ENCODE data around the gene GTPBP3. TPM values are rescaled to one million over a fixed set of nuclear protein-coding genes. Genes with fewer than 3 reads are reported as not detected.
A peak's percentile ranks its signal among the peaks of the same experiment; 100 is the strongest.

GTPBP3 gene
- total and polyA plus RNA-seq, 2 of the 13 experiments (the other 11 are each of a cell fraction or from before 2014, with no cell fraction given): 17.5 to 30.0 TPM

GRCh38 chr19:17390665-17391370 is 53.5 kb downstream of the GTPBP3 start (continued):
- TF ChIP-seq ZNF576 (CRISPR knock-in tag; IDR thresholded peaks at IDR 0.05) (no peak), TAF15 (IDR thresholded peaks at IDR 0.05; ENCODE audit: low read depth, low read length, poor library complexity, severe bottlenecking) (peak; percentile 70), NFYB (CRISPR knock-in tag; IDR thresholded peaks at IDR 0.05) (peak; percentile 82), GPBP1L1 (CRISPR knock-in tag; IDR thresholded peaks at IDR 0.05) (no peak), NCOR1 (IDR thresholded peaks at IDR 0.05; ENCODE audit: borderline replicate concordance, low read length) (no peak), CBX5 (CRISPR knock-in tag; IDR thresholded peaks at IDR 0.05; ENCODE audit: borderline replicate concordance) (no peak), MXD4 (CRISPR knock-in tag; IDR thresholded peaks at IDR 0.05) (peak; percentile 25; the same call in 1 of the 2 replicates), ZNF558 (CRISPR knock-in tag; IDR thresholded peaks at IDR 0.05; ENCODE audit: borderline replicate concordance) (no peak), ZUFSP (CRISPR knock-in tag; IDR thresholded peaks at IDR 0.05; ENCODE audit: borderline replicate concordance) (no peak), ETV5 (CRISPR knock-in tag; IDR thresholded peaks at IDR 0.05; ENCODE audit: borderline replicate concordance) (0 out of 2 replicates have a peak, but pooled peaks have one; percentile 15), PHF21A (CRISPR knock-in tag; IDR thresholded peaks at IDR 0.05) (peak; percentile 70), AGO2 (optimal IDR thresholded peaks at IDR 0.05; ENCODE audit: low read depth, low read length) (no peak), RFXAP (CRISPR knock-in tag; IDR thresholded peaks at IDR 0.05; ENCODE audit: borderline replicate concordance) (peak; percentile 87; the same call in 1 of the 2 replicates), FOXC1 (CRISPR knock-in tag; IDR thresholded peaks at IDR 0.05; ENCODE audit: borderline replicate concordance) (no peak), CTCF (CRISPR knock-in tag; IDR thresholded peaks at IDR 0.05) (peak; percentile 89), PITX1 (CRISPR knock-in tag; IDR thresholded peaks at IDR 0.05) (no peak), UBTF (CRISPR knock-in tag; IDR thresholded peaks at IDR 0.05) (peak; percentile 34; the same call in 1 of the 2 replicates)
- TF ChIP-seq, protein P1, sequence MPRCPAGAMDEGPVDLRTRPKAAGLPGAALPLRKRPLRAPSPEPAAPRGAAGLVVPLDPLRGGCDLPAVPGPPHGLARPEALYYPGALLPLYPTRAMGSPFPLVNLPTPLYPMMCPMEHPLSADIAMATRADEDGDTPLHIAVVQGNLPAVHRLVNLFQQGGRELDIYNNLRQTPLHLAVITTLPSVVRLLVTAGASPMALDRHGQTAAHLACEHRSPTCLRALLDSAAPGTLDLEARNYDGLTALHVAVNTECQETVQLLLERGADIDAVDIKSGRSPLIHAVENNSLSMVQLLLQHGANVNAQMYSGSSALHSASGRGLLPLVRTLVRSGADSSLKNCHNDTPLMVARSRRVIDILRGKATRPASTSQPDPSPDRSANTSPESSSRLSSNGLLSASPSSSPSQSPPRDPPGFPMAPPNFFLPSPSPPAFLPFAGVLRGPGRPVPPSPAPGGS (CRISPR knock-in tag; IDR thresholded peaks at IDR 0.05): peak; percentile 58; the same call in 1 of the 2 replicates
- TF ChIP-seq, protein P2, sequence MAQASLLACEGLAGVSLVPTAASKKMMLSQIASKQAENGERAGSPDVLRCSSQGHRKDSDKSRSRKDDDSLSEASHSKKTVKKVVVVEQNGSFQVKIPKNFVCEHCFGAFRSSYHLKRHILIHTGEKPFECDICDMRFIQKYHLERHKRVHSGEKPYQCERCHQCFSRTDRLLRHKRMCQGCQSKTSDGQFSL (CRISPR knock-in tag; IDR thresholded peaks at IDR 0.05): peak; percentile 75; the same call in 1 of the 2 replicates
